ENCODE measurements around the gene MAGI3. TPM values are rescaled to one million over a fixed set of nuclear protein-coding genes. Genes with fewer than 3 reads are reported as not detected.

Gene MAGI3
- total and polyA plus RNA-seq, 5 donors from 2014 or later: 1.4 to 4.9 (median 2.5) TPM

GRCh38 chr1:113617438-113618141, 227.3 kb downstream of the MAGI3 start:
- H3K36me3 Mint-ChIP-seq: no peaks in the 10 kb centered on the region
- Histone ChIP-seq H3K27ac (ENCODE audit: insufficient read depth, low read length, poor library complexity, severe bottlenecking) (no peak overlapping the region), H3K36me3 (ENCODE audit: control insufficient read depth, insufficient read depth, low read length) (no peaks in the 10 kb centered on the region), H3K9me3 (ENCODE audit: control insufficient read depth in 2 of 2, low read length in 2 of 2) (no peaks in the 10 kb centered on the region), H3K27me3 (ENCODE audit: control insufficient read depth, insufficient read depth, low read length) (no peaks in the 10 kb centered on the region), H3K4me1 (ENCODE audit: control insufficient read depth, insufficient read depth, low read length, poor library complexity, severe bottlenecking) (no peaks in the 10 kb centered on the region), H3K4me3 (ENCODE audit: low read depth, low read length) (no peak overlapping the region)
- no peak overlapping the region for H3K27ac Mint-ChIP-seq
- ATAC-seq (ENCODE audit: low read depth in 2 of 2): no peak
- H3K4me1 Mint-ChIP-seq: no peaks in the 10 kb centered on the region
- DNase-seq: no peak
- no peak overlapping the region for H3K4me3 Mint-ChIP-seq
- H3K9me3 Mint-ChIP-seq: peaks cover 0 to 5% (median 0%) of the 10 kb centered on the region in 7 donors
- H3K27me3 Mint-ChIP-seq: peaks cover 5% of the 10 kb centered on the region

GRCh38 chr1:113628997-113629396, 238.7 kb downstream of the MAGI3 start:
- no peak for DNase-seq
- H3K4me1 ChIP-seq (ENCODE audit: control insufficient read depth, insufficient read depth, low read length, poor library complexity, severe bottlenecking): no peaks in the 10 kb centered on the region
- ATAC-seq (ENCODE audit: low read depth in 2 of 2): no peak
- Mint-ChIP-seq H3K27ac (no peak overlapping the region), H3K27me3 (peaks cover 11% of the 10 kb centered on the region), H3K36me3 (peaks cover 15% of the 10 kb centered on the region), H3K4me1 (no peaks in the 10 kb centered on the region), H3K4me3 (no peak overlapping the region), H3K9me3 (peaks cover 0 to 25% (median 9%) of the 10 kb centered on the region in 7 donors)
- H3K4me3 ChIP-seq (ENCODE audit: low read depth, low read length): no peak overlapping the region
- H3K27ac ChIP-seq (ENCODE audit: insufficient read depth, low read length, poor library complexity, severe bottlenecking): no peak overlapping the region
- peaks cover 2% of the 10 kb centered on the region for H3K27me3 ChIP-seq (ENCODE audit: control insufficient read depth, insufficient read depth, low read length)
- no peaks in the 10 kb centered on the region for H3K36me3 ChIP-seq (ENCODE audit: control insufficient read depth, insufficient read depth, low read length)
- H3K9me3 ChIP-seq (ENCODE audit: control insufficient read depth in 2 of 2, low read length in 2 of 2): peaks cover 0 to 19% of the 10 kb centered on the region in 2 experiments

GRCh38 chr1:113630340-113631327, 240.3 kb downstream of the MAGI3 start:
- no peaks in the 10 kb centered on the region for H3K4me1 Mint-ChIP-seq
- peaks cover 11% of the 10 kb centered on the region for H3K27me3 Mint-ChIP-seq
- no peaks in the 10 kb centered on the region for H3K4me1 ChIP-seq (ENCODE audit: control insufficient read depth, insufficient read depth, low read length, poor library complexity, severe bottlenecking)
- peaks cover 10% of the 10 kb centered on the region for H3K36me3 Mint-ChIP-seq
- H3K4me3 Mint-ChIP-seq: no peak overlapping the region
- H3K27ac Mint-ChIP-seq: no peak overlapping the region
- peaks cover 0 to 19% of the 10 kb centered on the region in 2 experiments for H3K9me3 ChIP-seq (ENCODE audit: control insufficient read depth in 2 of 2, low read length in 2 of 2)
- peaks cover 0 to 25% (median 9%) of the 10 kb centered on the region in 7 donors for H3K9me3 Mint-ChIP-seq
- H3K36me3 ChIP-seq (ENCODE audit: control insufficient read depth, insufficient read depth, low read length): no peaks in the 10 kb centered on the region
- no peak for ATAC-seq (ENCODE audit: low read depth in 2 of 2)
- peaks cover 2% of the 10 kb centered on the region for H3K27me3 ChIP-seq (ENCODE audit: control insufficient read depth, insufficient read depth, low read length)
- no peak for DNase-seq
- no peak overlapping the region for H3K27ac ChIP-seq (ENCODE audit: insufficient read depth, low read length, poor library complexity, severe bottlenecking)
- no peak overlapping the region for H3K4me3 ChIP-seq (ENCODE audit: low read depth, low read length)

GRCh38 chr1:113641396-113641795, 251.1 kb downstream of the MAGI3 start:
- no peak for DNase-seq
- no peak overlapping the region for H3K4me3 Mint-ChIP-seq
- H3K36me3 Mint-ChIP-seq: no peaks in the 10 kb centered on the region
- H3K27ac Mint-ChIP-seq: no peak overlapping the region
- peaks cover 0 to 7% (median 1%) of the 10 kb centered on the region in 7 donors for H3K9me3 Mint-ChIP-seq
- no peaks in the 10 kb centered on the region for H3K27me3 ChIP-seq (ENCODE audit: control insufficient read depth, insufficient read depth, low read length)
- H3K4me1 ChIP-seq (ENCODE audit: control insufficient read depth, insufficient read depth, low read length, poor library complexity, severe bottlenecking): no peaks in the 10 kb centered on the region
- H3K36me3 ChIP-seq (ENCODE audit: control insufficient read depth, insufficient read depth, low read length): no peaks in the 10 kb centered on the region
- H3K4me1 Mint-ChIP-seq: no peaks in the 10 kb centered on the region
- no peak for ATAC-seq (ENCODE audit: low read depth in 2 of 2)
- no peak overlapping the region for H3K27ac ChIP-seq (ENCODE audit: insufficient read depth, low read length, poor library complexity, severe bottlenecking)
- no peaks in the 10 kb centered on the region for H3K9me3 ChIP-seq (ENCODE audit: control insufficient read depth in 2 of 2, low read length in 2 of 2)
- no peaks in the 10 kb centered on the region for H3K27me3 Mint-ChIP-seq
- no peak overlapping the region for H3K4me3 ChIP-seq (ENCODE audit: low read depth, low read length)

- Mint-ChIP-seq H3K36me3 (no peaks in the 10 kb centered on the region), H3K27ac (no peak overlapping the region), H3K27me3 (no peaks in the 10 kb centered on the region), H3K9me3 (no peaks in the 10 kb centered on the region), H3K4me3 (no peak overlapping the region), H3K4me1 (no peaks in the 10 kb centered on the region)
- Histone ChIP-seq H3K27me3 (ENCODE audit: control insufficient read depth, insufficient read depth, low read length) (no peaks in the 10 kb centered on the region), H3K4me1 (ENCODE audit: control insufficient read depth, insufficient read depth, low read length, poor library complexity, severe bottlenecking) (no peaks in the 10 kb centered on the region), H3K4me3 (ENCODE audit: low read depth, low read length) (no peak overlapping the region), H3K27ac (ENCODE audit: insufficient read depth, low read length, poor library complexity, severe bottlenecking) (no peak overlapping the region), H3K9me3 (ENCODE audit: control insufficient read depth in 2 of 2, low read length in 2 of 2) (no peaks in the 10 kb centered on the region), H3K36me3 (ENCODE audit: control insufficient read depth, insufficient read depth, low read length) (no peaks in the 10 kb centered on the region)
- no peak for DNase-seq
- no peak for ATAC-seq (ENCODE audit: low read depth in 2 of 2)
Measured at GRCh38 chr1:113647164-113647563, 256.8 kb downstream of the MAGI3 start.

- Mint-ChIP-seq H3K27me3 (no peaks in the 10 kb centered on the region), H3K4me3 (no peak overlapping the region), H3K36me3 (no peaks in the 10 kb centered on the region), H3K4me1 (no peaks in the 10 kb centered on the region), H3K27ac (no peak overlapping the region), H3K9me3 (no peaks in the 10 kb centered on the region)
- H3K9me3 ChIP-seq (ENCODE audit: control insufficient read depth in 2 of 2, low read length in 2 of 2): no peaks in the 10 kb centered on the region
- H3K4me3 ChIP-seq (ENCODE audit: low read depth, low read length): no peak overlapping the region
- no peaks in the 10 kb centered on the region for H3K36me3 ChIP-seq (ENCODE audit: control insufficient read depth, insufficient read depth, low read length)
- no peak overlapping the region for H3K27ac ChIP-seq (ENCODE audit: insufficient read depth, low read length, poor library complexity, severe bottlenecking)
- no peak for ATAC-seq (ENCODE audit: low read depth in 2 of 2)
- H3K27me3 ChIP-seq (ENCODE audit: control insufficient read depth, insufficient read depth, low read length): no peaks in the 10 kb centered on the region
- no peaks in the 10 kb centered on the region for H3K4me1 ChIP-seq (ENCODE audit: control insufficient read depth, insufficient read depth, low read length, poor library complexity, severe bottlenecking)
- no peak for DNase-seq
Measured at GRCh38 chr1:113648478-113648877, 258.2 kb downstream of the MAGI3 start.

GRCh38 chr1:113652771-113653170, 262.5 kb downstream of the MAGI3 start:
- Histone ChIP-seq H3K36me3 (ENCODE audit: control insufficient read depth, insufficient read depth, low read length) (no peaks in the 10 kb centered on the region), H3K4me1 (ENCODE audit: control insufficient read depth, insufficient read depth, low read length, poor library complexity, severe bottlenecking) (no peaks in the 10 kb centered on the region), H3K4me3 (ENCODE audit: low read depth, low read length) (no peak overlapping the region), H3K27me3 (ENCODE audit: control insufficient read depth, insufficient read depth, low read length) (no peaks in the 10 kb centered on the region), H3K27ac (ENCODE audit: insufficient read depth, low read length, poor library complexity, severe bottlenecking) (no peak overlapping the region), H3K9me3 (ENCODE audit: control insufficient read depth in 2 of 2, low read length in 2 of 2) (no peaks in the 10 kb centered on the region)
- Mint-ChIP-seq H3K4me3 (no peak overlapping the region), H3K36me3 (no peaks in the 10 kb centered on the region), H3K9me3 (no peaks in the 10 kb centered on the region), H3K4me1 (no peaks in the 10 kb centered on the region), H3K27me3 (no peaks in the 10 kb centered on the region), H3K27ac (no peak overlapping the region)
- DNase-seq (no peak), ATAC-seq (ENCODE audit: low read depth in 2 of 2) (no peak)

Data from CD4-positive, CD25-positive, alpha-beta regulatory T cell (primary cell).